ES-I3 (cell line): ENCODE data around the gene AVEN.
A peak's percentile ranks its signal among the peaks of the same experiment; 100 is the strongest.
"Not testable (repeated sequence)": the region's sequence is repeated elsewhere in the genome, so short reads cannot be mapped to it uniquely, and the experiment has no call there.

Source experiments
- H3K36me3 ChIP-seq: 2 replicates; pipeline ENCODE4 v1.6.1; 2013; ENCODE audit warnings: mild to moderate bottlenecking, low read length, control low read depth, moderate library complexity; ENCODE audit not compliant: insufficient read depth
- H3K4me1 ChIP-seq: 2 replicates; pipeline ENCODE4 v1.6.1; 2013; ENCODE audit warnings: mild to moderate bottlenecking, control low read depth, low read length; ENCODE audit not compliant: insufficient read depth
- H3K9ac ChIP-seq: 2 replicates; pipeline ENCODE4 v1.6.1; 2013; ENCODE audit warnings: low read depth, mild to moderate bottlenecking, low read length, moderate library complexity
- H3K9me3 ChIP-seq: 2 replicates; pipeline ENCODE4 v1.6.1; 2013; ENCODE audit warnings: mild to moderate bottlenecking, low read length, moderate library complexity; ENCODE audit not compliant: control insufficient read depth, insufficient read depth

The AVEN gene

GRCh38 chr15:34054081-34054707 lies 15.2 kb upstream of the AVEN start:
- Histone ChIP-seq H3K9me3 (peaks cover 5% of the 10 kb centered on the region; the same call in 1 of the 2 replicates), H3K4me1 (no peaks in the 10 kb centered on the region), H3K36me3 (no peaks in the 10 kb centered on the region), H3K9ac (no peak overlapping the region)

- H3K4me1 ChIP-seq, H3K9me3 ChIP-seq, H3K9ac ChIP-seq, H3K36me3 ChIP-seq: not testable (repeated sequence)
Observed at GRCh38 chr15:34050385-34050784, 11.4 kb upstream of the AVEN start.

GRCh38 chr15:34049112-34049511 lies 10.1 kb upstream of the AVEN start:
- H3K9me3 ChIP-seq, result peaks cover 5% of the 10 kb centered on the region; the same call in 1 of the 2 replicates
- no peak overlapping the region for H3K9ac ChIP-seq
- no peaks in the 10 kb centered on the region for H3K36me3 ChIP-seq
- no peaks in the 10 kb centered on the region for H3K4me1 ChIP-seq

GRCh38 chr15:34047893-34048775 lies 9.1 kb upstream of the AVEN start:
- Histone ChIP-seq H3K9ac (no peak overlapping the region), H3K36me3 (no peaks in the 10 kb centered on the region), H3K9me3 (peaks cover 5% of the 10 kb centered on the region; the same call in 1 of the 2 replicates), H3K4me1 (no peaks in the 10 kb centered on the region; the same call in 1 of the 2 replicates)

- Histone ChIP-seq H3K36me3 (no peaks in the 10 kb centered on the region), H3K4me1 (no peaks in the 10 kb centered on the region; the same call in 1 of the 2 replicates), H3K9me3 (peaks cover 5% of the 10 kb centered on the region; the same call in 1 of the 2 replicates), H3K9ac (no peak overlapping the region)
Observed at GRCh38 chr15:34046471-34047145, 7.6 kb upstream of the AVEN start.

- Histone ChIP-seq H3K9ac (no peak overlapping the region), H3K4me1 (peaks cover 6% of the 10 kb centered on the region), H3K9me3 (no peaks in the 10 kb centered on the region), H3K36me3 (no peaks in the 10 kb centered on the region)
Observed at GRCh38 chr15:34043813-34044212, 4.8 kb upstream of the AVEN start.

GRCh38 chr15:34043391-34043790 lies 4.4 kb upstream of the AVEN start:
- Histone ChIP-seq H3K36me3 (no peaks in the 10 kb centered on the region), H3K9me3 (no peaks in the 10 kb centered on the region), H3K9ac (no peak overlapping the region), H3K4me1 (peaks cover 6% of the 10 kb centered on the region)

- H3K4me1 ChIP-seq, result peaks cover 6% of the 10 kb centered on the region
- H3K9me3 ChIP-seq, result no peaks in the 10 kb centered on the region
- peak overlapping the region; percentile 73; the same call in 1 of the 2 replicates for H3K9ac ChIP-seq
- no peaks in the 10 kb centered on the region for H3K36me3 ChIP-seq
Observed at GRCh38 chr15:34039790-34040113, 748 bp upstream of the AVEN start.

- Histone ChIP-seq H3K9ac (peak overlapping the region; percentile 73), H3K36me3 (no peaks in the 10 kb centered on the region), H3K9me3 (no peaks in the 10 kb centered on the region), H3K4me1 (peaks cover 6% of the 10 kb centered on the region)
Observed at GRCh38 chr15:34038023-34038870, 757 bp downstream of the AVEN start.

GRCh38 chr15:34031987-34032760 lies 6.8 kb downstream of the AVEN start:
- Histone ChIP-seq H3K36me3 (no peaks in the 10 kb centered on the region), H3K9ac (no peak overlapping the region), H3K4me1 (no peaks in the 10 kb centered on the region), H3K9me3 (no peaks in the 10 kb centered on the region)

- H3K36me3 ChIP-seq, result no peaks in the 10 kb centered on the region
- no peaks in the 10 kb centered on the region for H3K9me3 ChIP-seq
- no peaks in the 10 kb centered on the region for H3K4me1 ChIP-seq
- H3K9ac ChIP-seq, result no peak overlapping the region
Observed at GRCh38 chr15:34027606-34028005, 11.4 kb downstream of the AVEN start.

GRCh38 chr15:34025252-34025651 lies 13.8 kb downstream of the AVEN start:
- H3K36me3 ChIP-seq, result no peaks in the 10 kb centered on the region
- H3K9ac ChIP-seq, result no peak overlapping the region
- H3K9me3 ChIP-seq, result no peaks in the 10 kb centered on the region
- H3K4me1 ChIP-seq, result no peaks in the 10 kb centered on the region

GRCh38 chr15:34023907-34024306 lies 15.1 kb downstream of the AVEN start:
- Histone ChIP-seq H3K9ac (no peak overlapping the region), H3K36me3 (no peaks in the 10 kb centered on the region), H3K4me1 (no peaks in the 10 kb centered on the region), H3K9me3 (no peaks in the 10 kb centered on the region)
